Liver (tissue), 9 donors: ENCODE results near the gene TMUB1. TPM values are rescaled to one million over a fixed set of nuclear protein-coding genes. Genes with fewer than 3 reads are reported as not detected.

ENCODE experiments used
- DNase-seq: peaks from one replicate; pipeline ENCODE4 v3.0.0-alpha.2; 2017; ENCODE audit warnings: low spot score
- H3K27ac ChIP-seq, 2 donors: one replicate each; pipeline ENCODE4 v1.7.0; 2013; ENCODE audit warnings: inconsistent platforms in 2 of 2, low read length in 2 of 2, control low read depth in 1 of 2, low read depth in 1 of 2, mild to moderate bottlenecking in 1 of 2
- H3K27me3 ChIP-seq, 4 donors: one replicate each; pipeline versions ENCODE4 v1.6.1 to v1.7.0; 2013; ENCODE audit warnings: low read length in 3 of 4, inconsistent platforms in 1 of 4, mild to moderate bottlenecking in 1 of 4, moderate library complexity in 1 of 4; ENCODE audit not compliant: control insufficient read depth in 4 of 4, insufficient read depth in 4 of 4
- H3K36me3 ChIP-seq, 4 donors: one replicate each; pipeline versions ENCODE4 v1.6.1 to v1.7.0; 2013; ENCODE audit warnings: low read length in 3 of 4, mild to moderate bottlenecking in 3 of 4, low read depth in 1 of 4, moderate library complexity in 1 of 4; ENCODE audit not compliant: control insufficient read depth in 4 of 4, insufficient read depth in 3 of 4
- H3K4me1 ChIP-seq, 4 donors: one replicate each; pipeline versions ENCODE4 v1.6.1 to v1.7.0; 2013; ENCODE audit warnings: low read length in 3 of 4, mild to moderate bottlenecking in 3 of 4, moderate library complexity in 1 of 4; ENCODE audit not compliant: control insufficient read depth in 4 of 4, insufficient read depth in 4 of 4
- H3K4me3 ChIP-seq, 3 donors: one replicate each; pipeline versions ENCODE4 v1.6.1 to v1.7.0; 2013; ENCODE audit warnings: low read length in 3 of 3, control low read depth in 1 of 3, low read depth in 1 of 3, mild to moderate bottlenecking in 1 of 3
- H3K9ac ChIP-seq, 2 donors: one replicate each; pipeline ENCODE4 v1.7.0; 2013; ENCODE audit warnings: low read length in 2 of 2, mild to moderate bottlenecking in 2 of 2, moderate library complexity in 2 of 2, control low read depth in 1 of 2, low read depth in 1 of 2
- H3K9me3 ChIP-seq, 4 donors: one replicate each; pipeline versions ENCODE4 v1.6.1 to v1.7.0; 2013; ENCODE audit warnings: low read length in 3 of 4; ENCODE audit not compliant: control insufficient read depth in 4 of 4
- ATF3 ChIP-seq: IDR thresholded peaks from 2 replicates; pipeline ENCODE4 v1.6.1; 2016; ENCODE audit warnings: antibody characterized with exemption
- CTCF ChIP-seq: fragments of 150-350 bp; IDR thresholded peaks from 2 replicates; pipeline ENCODE4 v1.5.1; 2017; ENCODE audit warnings: improper control_type of control experiment, low read depth, low read length; ENCODE audit not compliant: missing input control
- EGR1 ChIP-seq, 2 donors: IDR thresholded peaks; 2 replicates each; pipeline ENCODE4 v1.6.1; 2016 to 2018; ENCODE audit warnings: antibody characterized with exemption in 2 of 2, low read depth in 2 of 2
- GABPA ChIP-seq, 2 donors: IDR thresholded peaks in 1 of 2; conservative IDR thresholded peaks in 1 of 2; 2 replicates each; pipeline ENCODE4 v1.6.1; 2016; ENCODE audit warnings: antibody characterized with exemption in 2 of 2, mild to moderate bottlenecking in 1 of 2, moderate library complexity in 1 of 2
- HNF4A ChIP-seq, 2 donors: conservative IDR thresholded peaks; 2 replicates each; pipeline ENCODE4 v1.6.1; 2016; ENCODE audit warnings: antibody characterized with exemption in 2 of 2, mild to moderate bottlenecking in 2 of 2
- HNF4G ChIP-seq: IDR thresholded peaks from 2 replicates; pipeline ENCODE4 v1.6.1; 2016; ENCODE audit warnings: antibody characterized with exemption
- JUND ChIP-seq, 2 donors: IDR thresholded peaks; 2 replicates each; pipeline ENCODE4 v1.6.1; 2016; ENCODE audit warnings: antibody characterized with exemption in 2 of 2
- MAX ChIP-seq: IDR thresholded peaks from 2 replicates; pipeline ENCODE4 v1.6.1; 2016; ENCODE audit warnings: antibody characterized with exemption
- NR2F2 ChIP-seq: IDR thresholded peaks from 2 replicates; pipeline ENCODE4 v1.6.1; 2016; ENCODE audit warnings: antibody characterized with exemption
- RXRA ChIP-seq, 2 donors: IDR thresholded peaks; 2 replicates each; pipeline ENCODE4 v1.6.1; 2017 to 2018; ENCODE audit warnings: antibody characterized with exemption in 2 of 2, mild to moderate bottlenecking in 1 of 2
- SP1 ChIP-seq: IDR thresholded peaks from 2 replicates; pipeline ENCODE4 v1.6.1; 2018; ENCODE audit warnings: antibody characterized with exemption, mild to moderate bottlenecking
- TAF1 ChIP-seq: conservative IDR thresholded peaks from 2 replicates; pipeline ENCODE4 v1.6.1; 2016; ENCODE audit warnings: antibody characterized with exemption, mild to moderate bottlenecking
- YY1 ChIP-seq: IDR thresholded peaks from 2 replicates; pipeline ENCODE4 v1.6.1; 2016; ENCODE audit warnings: antibody characterized with exemption, mild to moderate bottlenecking
- ZBTB33 ChIP-seq: IDR thresholded peaks from 2 replicates; pipeline ENCODE4 v1.6.1; 2016; ENCODE audit warnings: antibody characterized with exemption
- WGBS: extraction: QIAGEN DNeasy Blood & Tissue Kit; methylation state at CpG from one replicate; pipeline ENCODE4 v1.1.7; 2013; 5-methylcytosine and 5-hydroxymethylcytosine counted together
- polyA plus RNA-seq, 2 donors: library from polyadenylated mRNA; stranded (reverse) in 1 of 2; unstranded in 1 of 2; fragments of 200-250 nt in 1 of 2; fragments of >200 nt in 1 of 2; fragmentation: Nextera tagmentation in 1 of 2; extraction: Ambion mirVana in 1 of 2; gene quantifications; one replicate each; pipeline versions ENCODE4 v1.2.1 to v1.2.3, GENCODE V29; 2013 to 2015
- total RNA-seq, 2 donors: library from RNA; depleted of rRNA; stranded (reverse); fragments of >200 nt; gene quantifications; one replicate each; pipeline ENCODE4 v1.2.3, GENCODE V29; 2014
- donor health status: healthy.
- donor health status: healthy.
- donor health status: healthy.
- donor health status: healthy.
- donor health status: healthy.

TMUB1 gene
- total and polyA plus RNA-seq, 4 donors, result 15.1 to 51.7 (median 30.5) TPM

- H3K36me3 ChIP-seq, result peaks cover 5 to 37% (median 14%) of the 10 kb centered on the region in 4 donors
- DNase-seq, result no peak
- WGBS, result 84% methylated on average over 30 of the region's 30 CpGs
- TF ChIP-seq GABPA (IDR thresholded peaks at IDR 0.05 in 1 of 2, conservative IDR thresholded peaks at IDR 0.05 in 1 of 2), result no peak
- no peak for TF ChIP-seq YY1
- no peak for TF ChIP-seq ATF3
- no peak for TF ChIP-seq EGR1 (IDR thresholded peaks at IDR 0.05; ENCODE audit: low read depth in 2 of 2)
- TF ChIP-seq HNF4A (conservative IDR thresholded peaks at IDR 0.05), result no peak
- no peak for TF ChIP-seq NR2F2
- TF ChIP-seq ZBTB33, result no peak
- TF ChIP-seq SP1, result no peak
- no peak for TF ChIP-seq CTCF
- no peak for TF ChIP-seq TAF1
- no peak for TF ChIP-seq MAX
- H3K4me3 ChIP-seq, result no peak overlapping the region
- no peak overlapping the region for H3K27ac ChIP-seq
- no peaks in the 10 kb centered on the region for H3K27me3 ChIP-seq
- H3K4me1 ChIP-seq, result no peaks in the 10 kb centered on the region
- H3K9me3 ChIP-seq, result no peaks in the 10 kb centered on the region
- no peak overlapping the region for H3K9ac ChIP-seq
Measured at GRCh38 chr7:151121380-151122170, 38.3 kb upstream of the TMUB1 start.

GRCh38 chr7:151120896-151121295 lies 37.6 kb upstream of the TMUB1 start:
- H3K4me1 ChIP-seq, result no peaks in the 10 kb centered on the region
- 92% methylated on average over 22 of the region's 22 CpGs for WGBS
- TF ChIP-seq MAX (no peak), EGR1 (IDR thresholded peaks at IDR 0.05; ENCODE audit: low read depth in 2 of 2) (no peak), JUND (IDR thresholded peaks at IDR 0.05) (no peak), HNF4G (no peak), NR2F2 (no peak), RXRA (IDR thresholded peaks at IDR 0.05) (no peak), ATF3 (no peak)
- peaks cover 5 to 37% (median 14%) of the 10 kb centered on the region in 4 donors for H3K36me3 ChIP-seq
- no peak for DNase-seq
- no peaks in the 10 kb centered on the region for H3K9me3 ChIP-seq
- no peak overlapping the region for H3K9ac ChIP-seq
- no peak overlapping the region for H3K4me3 ChIP-seq
- H3K27ac ChIP-seq, result no peak overlapping the region
- no peaks in the 10 kb centered on the region for H3K27me3 ChIP-seq
